ENCODE measurements around the gene ANKS6.
A peak's percentile ranks its signal among the peaks of the same experiment; 100 is the strongest.

ANKS6 gene

GRCh38 chr9:98790842-98791607, 5.3 kb downstream of the ANKS6 start:
- no peak for DNase-seq

DNA sequence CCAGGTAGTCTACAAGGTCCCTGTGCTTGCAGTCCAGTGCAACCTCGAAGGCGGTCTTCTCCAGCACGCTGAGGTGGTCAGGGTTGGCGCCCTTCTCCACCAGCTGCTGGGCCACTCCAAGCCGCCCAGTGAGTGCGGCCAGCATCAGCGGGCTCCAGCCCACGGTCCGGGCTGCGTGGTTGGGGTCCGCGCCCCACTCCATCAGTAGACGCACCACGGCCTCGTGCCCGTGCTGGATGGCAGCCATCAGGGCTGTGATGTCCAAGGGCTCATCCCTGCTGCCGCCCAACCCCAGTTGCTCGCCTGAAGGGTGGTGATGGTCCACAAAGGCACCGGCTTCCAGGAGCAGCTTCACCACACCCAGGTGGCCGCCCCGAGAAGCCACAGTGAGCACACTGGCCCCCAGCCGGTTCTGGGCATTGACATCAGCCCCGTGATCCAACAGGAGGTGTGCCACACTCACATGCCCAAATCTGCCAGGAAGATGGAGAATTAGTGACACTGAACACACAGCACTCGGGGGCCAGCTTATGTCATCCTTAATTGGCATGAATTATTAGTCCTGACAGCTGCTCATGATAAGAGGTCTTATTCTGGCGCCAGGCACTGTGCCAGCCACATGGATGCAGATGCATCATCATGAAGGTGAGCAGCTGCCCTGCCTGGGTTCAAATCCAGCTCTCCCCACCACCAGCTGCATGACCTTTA, 6.1 kb downstream of the ANKS6 start:
- peak; percentile 73 for DNase-seq

GRCh38 chr9:98789483-98790133, 6.7 kb downstream of the ANKS6 start:
- DNase-seq: no peak

DNA sequence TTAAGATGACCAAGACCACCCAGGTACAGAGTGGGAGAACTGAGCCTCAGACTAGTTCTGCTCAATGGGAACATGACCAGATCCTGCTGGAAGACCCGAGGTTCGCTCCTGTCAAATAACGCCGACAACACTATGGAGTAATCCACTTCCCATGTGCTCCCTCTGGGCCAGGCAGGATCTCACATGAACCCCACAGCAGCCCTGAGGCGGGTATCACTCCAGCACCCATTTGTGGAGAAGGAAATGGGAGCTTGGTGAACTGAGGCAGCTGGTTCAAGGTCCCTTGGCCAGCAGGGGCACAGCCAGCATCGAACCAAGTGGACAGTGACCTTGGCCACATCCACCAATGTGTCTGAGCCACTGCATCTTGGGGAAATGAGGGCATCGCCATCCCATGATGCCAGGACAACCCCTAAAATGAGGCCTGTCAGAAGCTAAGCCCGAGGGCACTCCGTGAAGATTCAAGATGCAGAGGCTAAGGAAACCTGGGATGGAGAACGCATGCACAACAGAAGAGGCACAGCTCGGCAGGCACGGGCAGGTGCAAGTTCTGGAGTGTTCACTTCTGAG, 8.5 kb downstream of the ANKS6 start:
- no peak for DNase-seq

GRCh38 chr9:98786750-98787510, 9.4 kb downstream of the ANKS6 start:
- DNase-seq: no peak

DNA sequence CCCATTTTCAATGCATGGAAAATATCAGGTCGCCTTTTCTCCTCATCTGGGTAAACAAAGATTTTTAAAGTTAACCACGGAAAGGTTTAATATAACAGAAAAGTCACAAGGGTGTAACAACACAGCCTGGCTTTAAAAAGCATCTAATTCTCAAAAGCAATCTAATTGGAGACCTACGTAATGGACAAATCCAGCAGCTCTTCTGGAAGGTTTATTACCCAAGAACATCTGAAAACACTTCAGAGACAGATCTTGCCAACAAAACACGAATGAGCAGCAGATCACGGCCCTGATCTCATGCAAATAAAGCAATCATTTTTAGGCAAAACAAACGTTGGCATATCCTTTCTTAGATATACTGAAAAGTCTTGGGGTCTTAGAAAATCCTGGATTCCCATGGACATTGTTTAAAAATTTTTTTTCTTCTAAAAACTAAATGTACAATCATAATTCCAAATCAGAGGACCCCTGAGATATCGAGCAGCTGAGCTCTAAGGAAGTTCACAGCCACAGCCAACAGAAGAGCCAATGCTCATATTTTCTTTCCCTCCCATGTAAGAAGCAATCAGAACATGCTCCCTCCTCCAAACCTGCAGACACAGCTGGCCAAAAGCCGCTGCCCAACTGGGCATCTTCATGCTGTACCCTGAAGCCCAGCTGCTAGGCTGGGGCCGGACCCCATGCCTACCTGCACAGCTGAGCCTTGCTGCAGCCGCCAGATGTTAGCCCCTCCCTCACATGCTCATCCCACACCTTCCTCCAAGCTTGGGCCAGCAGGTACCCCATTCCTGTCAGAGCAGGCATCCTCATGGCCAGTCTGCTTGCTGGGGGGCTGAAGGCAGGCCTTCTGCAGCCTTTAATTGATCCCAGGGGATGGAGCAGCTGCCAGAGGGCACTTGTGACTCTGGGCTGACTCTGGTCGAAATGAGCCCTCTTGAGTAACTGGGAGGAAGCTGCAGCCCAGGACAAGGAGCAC, 11.2 kb downstream of the ANKS6 start:
- DNase-seq: no peak

DNA sequence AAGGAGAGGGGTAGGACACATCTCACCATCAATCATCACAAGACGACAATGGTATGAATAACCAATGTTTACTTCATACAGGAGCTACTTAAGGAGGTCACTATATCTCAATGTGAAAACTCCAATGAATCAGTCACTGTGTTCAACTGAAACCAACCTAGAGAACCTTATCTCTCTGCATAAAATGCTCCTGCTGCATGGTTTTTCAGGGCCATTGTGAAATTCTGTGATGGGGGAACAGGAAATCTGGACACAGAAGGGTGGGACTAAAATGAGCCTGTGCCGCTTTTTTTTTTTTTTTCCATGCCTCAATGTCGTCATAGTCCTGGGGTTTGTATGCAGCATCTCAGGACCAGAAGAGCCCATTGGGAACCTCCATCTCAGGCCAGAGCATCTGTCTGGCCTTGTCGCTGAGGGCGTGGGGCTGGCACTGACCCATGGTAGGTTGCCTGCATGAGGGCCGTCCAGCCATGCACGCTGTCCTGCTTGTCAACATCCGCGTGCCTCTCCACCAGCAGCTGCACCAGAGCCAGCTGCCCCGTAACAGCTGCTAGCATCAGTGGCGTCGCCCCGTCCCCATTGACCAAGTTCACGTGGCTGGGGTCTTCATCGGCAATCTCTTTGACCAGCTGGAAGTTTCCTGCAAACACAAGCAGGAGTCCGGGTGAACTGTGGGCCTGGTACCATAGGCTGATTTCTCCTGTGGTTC, 12.7 kb downstream of the ANKS6 start:
- no peak for DNase-seq

GRCh38 chr9:98781588-98782383, 14.6 kb downstream of the ANKS6 start:
- DNase-seq: no peak

- DNase-seq: no peak
Observed at GRCh38 chr9:98780059-98780749, 16.2 kb downstream of the ANKS6 start.

GRCh38 chr9:98778711-98779530, 17.4 kb downstream of the ANKS6 start:
- no peak for DNase-seq

GRCh38 chr9:98778251-98778650, 18.1 kb downstream of the ANKS6 start:
- no peak for DNase-seq

DNA sequence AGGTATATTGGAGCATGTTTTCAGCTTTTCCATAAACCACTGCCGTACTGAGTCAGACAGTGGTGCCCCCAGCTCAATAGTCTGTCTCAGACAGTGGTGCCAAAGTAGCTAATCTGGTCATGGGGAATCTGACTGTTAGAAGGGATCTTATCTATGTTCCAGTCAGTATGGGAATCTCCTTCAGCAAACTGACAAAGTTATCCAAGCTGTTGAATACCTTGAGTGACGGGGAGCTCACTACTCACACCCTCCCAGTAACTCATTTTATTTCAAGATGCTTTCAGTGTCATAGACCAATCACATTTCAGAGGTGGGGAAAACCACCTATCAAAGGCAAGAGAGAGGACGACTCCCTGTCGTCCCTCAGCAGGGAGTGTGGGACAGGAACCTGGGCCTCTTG, 18.7 kb downstream of the ANKS6 start:
- no peak for DNase-seq

DNA sequence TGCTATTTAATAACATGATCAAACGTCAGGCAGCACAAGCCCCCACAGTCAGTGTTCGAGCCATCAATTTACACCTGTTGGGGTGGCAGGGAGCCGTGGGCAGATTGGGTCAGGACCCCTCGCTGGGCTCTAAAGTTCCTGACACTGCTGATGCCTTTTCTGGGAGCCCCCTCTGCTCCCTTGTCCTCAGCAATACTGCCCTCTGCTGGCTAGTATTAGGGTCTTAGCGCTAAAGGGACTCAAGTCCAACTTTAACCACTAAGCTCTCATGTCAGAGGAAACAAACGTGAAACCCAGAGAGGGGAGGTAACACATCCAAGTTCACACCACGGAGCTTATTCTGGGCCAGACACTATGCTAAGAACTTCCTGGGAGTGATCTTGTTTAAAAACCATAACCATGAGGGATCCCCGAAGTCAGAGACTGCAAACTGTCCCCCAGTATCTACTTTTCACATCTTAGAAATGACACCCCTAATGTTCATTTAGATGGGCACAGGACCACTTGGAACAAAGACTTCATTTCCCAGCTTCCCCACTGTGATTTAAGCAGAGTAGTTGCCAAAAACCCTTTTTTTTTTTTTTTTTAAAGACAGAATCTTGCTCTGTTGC, 20.4 kb downstream of the ANKS6 start:
- DNase-seq: peak; percentile 67

GRCh38 chr9:98774746-98775145, 21.6 kb downstream of the ANKS6 start:
- no peak for DNase-seq

DNA sequence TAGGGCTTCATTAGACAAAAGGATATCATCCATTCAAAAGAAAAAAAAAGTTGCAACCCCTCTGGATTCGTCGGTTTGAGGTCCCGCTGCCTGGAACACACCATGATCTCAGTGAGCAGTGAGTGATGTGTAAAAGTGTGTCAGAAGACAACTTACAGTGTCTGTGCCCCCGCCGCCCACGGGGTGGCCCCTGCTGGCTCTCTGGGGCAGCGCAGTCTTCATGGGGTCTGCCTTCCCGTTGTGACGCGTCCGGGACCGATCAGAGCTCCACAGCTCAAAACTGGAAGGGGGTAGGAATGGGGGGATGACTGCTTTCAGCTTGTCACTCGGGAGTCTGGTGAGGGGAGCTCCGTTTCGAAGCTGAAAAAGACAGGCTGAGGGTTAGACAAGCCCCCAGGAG, 22.6 kb downstream of the ANKS6 start:
- DNase-seq: no peak

DNA sequence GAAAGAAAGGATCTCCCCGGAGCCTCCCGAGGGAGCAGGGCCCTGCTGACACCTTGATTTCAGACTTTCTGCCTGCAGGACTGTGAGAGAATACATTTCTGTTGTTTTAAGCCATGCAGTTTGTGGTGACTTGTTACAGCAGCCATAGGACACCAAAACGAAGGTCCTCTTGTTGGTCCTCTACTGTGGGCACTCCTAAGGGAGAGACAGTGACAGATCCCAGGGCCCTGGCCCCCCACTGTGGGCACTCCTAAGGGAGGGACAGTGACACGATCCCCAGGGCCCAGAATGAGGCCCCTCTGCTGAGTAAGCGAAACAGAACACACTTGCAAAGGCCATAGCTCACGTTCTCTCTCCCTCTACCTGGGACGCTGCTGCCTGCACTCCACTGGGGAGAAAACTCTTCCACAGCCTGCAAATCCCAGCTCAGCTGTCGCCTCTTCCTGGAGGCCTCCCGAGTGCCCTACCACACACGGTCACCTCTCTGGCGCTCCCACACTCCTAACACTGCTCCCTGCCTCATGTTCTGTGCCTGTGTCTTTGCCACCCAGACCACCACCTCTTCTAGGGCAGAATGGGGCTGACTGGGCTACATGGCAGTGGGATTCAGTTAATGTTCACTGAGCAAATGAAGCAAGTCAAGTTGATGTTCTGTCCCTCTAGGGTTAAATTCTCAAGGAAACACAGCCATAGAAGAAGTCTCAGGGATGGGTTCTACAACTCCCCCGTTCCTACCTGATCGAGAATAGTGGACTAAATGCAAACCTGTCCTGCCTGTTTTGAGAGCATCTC, 23.8 kb downstream of the ANKS6 start:
- no peak for DNase-seq

GRCh38 chr9:98771209-98771874, 25.0 kb downstream of the ANKS6 start:
- DNase-seq: no peak

All from NCI-H2171 (cell line).